Central memory CD8-positive, alpha-beta T cell (primary cell): ENCODE results near the gene ETV3L.

ENCODE experiments used
- ATAC-seq: fragments of 150-1000 bp; cut with Tn5 transposase; replicated peaks from 2 replicates; pipeline ENCODE4 v1.10.0; 2022; ENCODE audit warnings: mild to moderate bottlenecking, moderate FRiP score, moderate number of reproducible peaks; ENCODE audit not compliant: poor library complexity, severe bottlenecking; ENCODE audit errors: extremely low read depth
- DNase-seq, 2 donors: peaks; one replicate each; pipeline ENCODE4 v3.0.0; 2021; ENCODE audit warnings: low spot score in 2 of 2
- H3K27ac Mint-ChIP-seq: one replicate; pipeline ENCODE4 v1.8.0; 2022; ENCODE audit warnings: low read depth, mild to moderate bottlenecking, moderate library complexity, mixed read lengths
- H3K27me3 Mint-ChIP-seq: one replicate; pipeline ENCODE4 v1.8.0; 2022; ENCODE audit warnings: mixed read lengths
- H3K36me3 Mint-ChIP-seq: one replicate; pipeline ENCODE4 v1.8.0; 2022; ENCODE audit warnings: mild to moderate bottlenecking, moderate library complexity, mixed read lengths; ENCODE audit not compliant: insufficient read depth
- H3K4me1 Mint-ChIP-seq: one replicate; pipeline ENCODE4 v1.8.0; 2022; ENCODE audit warnings: mixed read lengths
- H3K4me3 Mint-ChIP-seq: one replicate; pipeline ENCODE4 v1.8.0; 2022; ENCODE audit warnings: mild to moderate bottlenecking, moderate library complexity, mixed read lengths
- H3K9me3 Mint-ChIP-seq: one replicate; pipeline ENCODE4 v1.8.0; 2022; ENCODE audit warnings: mixed read lengths

ETV3L gene

GRCh38 chr1:157095551-157095950 lies 4.1 kb downstream of the ETV3L start:
- H3K4me1 Mint-ChIP-seq: no peaks in the 10 kb centered on the region
- ATAC-seq: no peak
- no peaks in the 10 kb centered on the region for H3K9me3 Mint-ChIP-seq
- DNase-seq: no peak
- H3K27me3 Mint-ChIP-seq: no peaks in the 10 kb centered on the region
- no peak overlapping the region for H3K4me3 Mint-ChIP-seq
- no peaks in the 10 kb centered on the region for H3K36me3 Mint-ChIP-seq
- no peak overlapping the region for H3K27ac Mint-ChIP-seq

DNA sequence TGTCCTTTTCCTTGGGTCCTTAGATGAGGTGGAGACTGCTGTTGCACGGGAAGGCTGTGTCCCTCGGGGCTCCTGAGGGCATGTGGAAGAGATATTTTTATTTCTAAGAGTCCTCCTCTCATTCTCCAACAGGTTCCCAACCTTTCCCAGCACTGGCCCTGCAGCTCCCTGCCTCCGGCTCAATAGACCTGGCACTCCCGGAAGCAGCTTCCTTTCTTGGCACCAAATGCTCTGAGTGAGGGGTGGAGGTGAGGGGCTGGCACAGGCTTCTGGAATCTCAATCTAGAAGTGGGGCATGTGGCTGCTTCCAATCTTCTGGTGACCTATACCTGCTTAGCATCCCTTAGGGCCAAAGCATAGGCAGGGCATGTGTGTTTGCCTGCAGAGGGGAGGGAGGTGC lies 4.5 kb downstream of the ETV3L start:
- no peaks in the 10 kb centered on the region for H3K36me3 Mint-ChIP-seq
- H3K4me1 Mint-ChIP-seq: peaks cover 2% of the 10 kb centered on the region
- H3K4me3 Mint-ChIP-seq: no peak overlapping the region
- DNase-seq (no peak), ATAC-seq (no peak)
- H3K9me3 Mint-ChIP-seq: no peaks in the 10 kb centered on the region
- H3K27me3 Mint-ChIP-seq: peaks cover 4% of the 10 kb centered on the region
- peak overlapping the region; percentile 32 for H3K27ac Mint-ChIP-seq

DNA sequence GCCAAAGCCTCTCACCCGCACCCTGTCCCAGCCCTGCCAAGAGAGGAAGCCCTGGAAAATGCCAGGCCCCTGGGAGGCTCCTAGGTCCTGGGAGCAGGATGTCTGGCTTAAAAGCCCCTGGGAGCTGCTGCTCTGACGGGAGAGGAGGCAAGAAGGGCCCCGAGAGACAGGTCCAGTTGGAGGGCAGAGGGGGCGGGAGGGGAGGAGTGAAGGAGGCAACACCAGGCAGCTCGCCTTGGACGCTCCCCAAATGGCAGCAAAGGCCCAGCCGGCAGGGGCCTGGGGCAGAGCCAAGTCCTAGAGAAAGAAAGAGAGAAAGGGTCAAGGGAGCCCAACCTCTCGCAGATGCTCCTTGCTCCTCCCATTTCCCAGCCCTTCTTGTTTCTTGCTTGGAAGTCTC lies 6.8 kb downstream of the ETV3L start:
- Mint-ChIP-seq H3K9me3 (no peaks in the 10 kb centered on the region), H3K27me3 (peaks cover 9% of the 10 kb centered on the region), H3K4me3 (no peak overlapping the region), H3K27ac (no peak overlapping the region), H3K36me3 (no peaks in the 10 kb centered on the region), H3K4me1 (peaks cover 5% of the 10 kb centered on the region)
- no peak for ATAC-seq
- DNase-seq: no peak

- no peaks in the 10 kb centered on the region for H3K9me3 Mint-ChIP-seq
- H3K4me1 Mint-ChIP-seq: peaks cover 5% of the 10 kb centered on the region
- no peak overlapping the region for H3K4me3 Mint-ChIP-seq
- peaks cover 9% of the 10 kb centered on the region for H3K27me3 Mint-ChIP-seq
- no peak for ATAC-seq
- no peak overlapping the region for H3K27ac Mint-ChIP-seq
- H3K36me3 Mint-ChIP-seq: no peaks in the 10 kb centered on the region
- DNase-seq: no peak
Measured at GRCh38 chr1:157091668-157092273, 7.8 kb downstream of the ETV3L start.

GRCh38 chr1:157091186-157091585 lies 8.4 kb downstream of the ETV3L start:
- H3K4me1 Mint-ChIP-seq: peaks cover 5% of the 10 kb centered on the region
- no peak for ATAC-seq
- H3K4me3 Mint-ChIP-seq: no peak overlapping the region
- H3K27me3 Mint-ChIP-seq: peaks cover 9% of the 10 kb centered on the region
- H3K36me3 Mint-ChIP-seq: no peaks in the 10 kb centered on the region
- H3K9me3 Mint-ChIP-seq: no peaks in the 10 kb centered on the region
- no peak overlapping the region for H3K27ac Mint-ChIP-seq
- no peak for DNase-seq

DNA sequence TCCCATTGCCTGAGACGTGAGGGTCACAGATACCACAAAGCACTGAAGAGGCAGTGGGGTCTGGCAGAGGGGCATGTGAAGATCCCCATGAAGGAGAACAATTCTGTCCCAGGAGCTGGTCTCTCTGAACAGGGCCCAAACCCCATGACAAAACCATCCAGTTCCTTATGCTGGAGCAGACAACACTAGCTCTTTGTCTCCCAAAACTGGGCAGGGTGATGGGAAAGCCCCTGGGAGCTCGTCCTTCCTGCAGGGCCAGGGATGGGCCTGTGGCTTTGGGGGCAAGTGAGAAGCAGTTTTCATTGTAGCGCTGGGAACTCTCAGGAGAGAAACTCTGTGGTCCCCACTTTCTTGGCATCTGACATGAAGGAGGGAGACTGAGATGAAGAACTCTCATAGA lies 8.8 kb downstream of the ETV3L start:
- H3K36me3 Mint-ChIP-seq: no peaks in the 10 kb centered on the region
- H3K27me3 Mint-ChIP-seq: peaks cover 9% of the 10 kb centered on the region
- no peak overlapping the region for H3K27ac Mint-ChIP-seq

DNA sequence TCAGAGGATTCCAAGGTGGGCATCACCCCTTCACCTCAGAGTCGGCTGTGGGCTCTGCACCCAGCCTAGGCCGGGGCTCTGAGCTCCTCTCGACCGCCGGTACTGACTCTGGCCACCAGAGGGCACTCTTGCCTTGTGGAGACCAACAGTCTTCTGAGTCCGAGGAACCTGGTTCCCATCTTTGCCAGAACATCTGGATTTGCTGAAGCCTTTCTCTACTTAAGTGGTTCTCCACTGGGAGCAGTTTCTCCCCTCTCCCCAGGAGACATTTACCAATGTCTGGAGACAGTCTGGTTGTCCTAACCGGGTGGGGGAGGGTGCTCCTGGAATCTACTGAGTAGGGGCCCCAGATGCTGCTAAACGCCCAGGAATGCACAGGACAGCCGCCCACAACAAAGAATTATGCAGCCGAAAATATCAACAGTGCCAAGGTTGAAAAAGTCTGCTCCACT lies 9.4 kb downstream of the ETV3L start:
- Mint-ChIP-seq H3K27ac (no peak overlapping the region), H3K27me3 (peaks cover 9% of the 10 kb centered on the region), H3K4me3 (no peak overlapping the region), H3K36me3 (no peaks in the 10 kb centered on the region), H3K9me3 (no peaks in the 10 kb centered on the region), H3K4me1 (peaks cover 5% of the 10 kb centered on the region)
- peak; percentile 73 to 89 for DNase-seq
- ATAC-seq: peak; percentile 52

More for the DNA sequence above, 8.8 kb downstream of the ETV3L start:
- H3K4me1 Mint-ChIP-seq: peaks cover 5% of the 10 kb centered on the region
- H3K4me3 Mint-ChIP-seq: no peak overlapping the region
- DNase-seq (no peak), ATAC-seq (no peak)
- H3K9me3 Mint-ChIP-seq: no peaks in the 10 kb centered on the region

DNA sequence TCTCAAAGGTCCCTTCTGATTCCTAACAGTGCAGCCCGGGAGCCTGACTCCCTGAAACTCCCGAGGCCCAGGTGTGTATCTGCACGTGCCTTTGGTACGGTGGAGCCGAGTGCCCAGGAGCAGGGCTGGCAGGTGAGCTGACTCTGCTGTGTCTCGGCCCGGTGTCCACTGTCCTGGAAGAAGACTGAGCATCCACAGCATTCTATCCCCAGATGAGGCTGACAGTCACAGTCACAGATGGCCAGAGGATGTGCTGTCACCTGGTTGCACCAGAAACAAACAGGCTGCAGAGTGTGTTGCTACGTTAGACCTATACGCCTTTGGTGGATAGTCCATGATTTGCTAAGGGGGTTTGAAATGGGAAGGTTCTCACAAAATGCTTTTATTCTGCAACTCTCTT lies 9.8 kb downstream of the ETV3L start:
- H3K4me1 Mint-ChIP-seq: peaks cover 5% of the 10 kb centered on the region
- no peak for DNase-seq
- no peak for ATAC-seq
- H3K9me3 Mint-ChIP-seq: no peaks in the 10 kb centered on the region
- no peak overlapping the region for H3K27ac Mint-ChIP-seq
- H3K27me3 Mint-ChIP-seq: peaks cover 9% of the 10 kb centered on the region
- H3K4me3 Mint-ChIP-seq: no peak overlapping the region
- H3K36me3 Mint-ChIP-seq: no peaks in the 10 kb centered on the region

DNA sequence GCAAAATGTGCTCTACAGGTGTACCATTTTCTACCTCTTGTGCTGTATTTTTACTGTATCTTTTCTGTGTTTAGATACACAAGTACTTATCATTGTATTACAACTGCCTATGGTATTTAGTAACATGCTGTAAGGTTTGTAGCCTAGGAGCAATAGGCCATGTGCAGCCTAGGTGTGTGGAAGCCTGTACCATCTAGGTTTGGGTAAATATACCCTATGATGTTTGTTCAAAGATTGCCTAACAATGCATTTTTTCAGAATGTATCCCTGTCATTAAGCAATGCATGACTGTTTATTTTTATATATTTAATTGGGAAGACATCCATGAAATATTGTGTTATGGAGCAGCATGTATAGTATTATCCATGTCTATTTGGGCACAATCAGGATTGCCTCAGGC lies 11.0 kb downstream of the ETV3L start:
- Mint-ChIP-seq H3K27ac (no peak overlapping the region), H3K27me3 (peaks cover 9% of the 10 kb centered on the region), H3K36me3 (no peaks in the 10 kb centered on the region), H3K4me1 (peaks cover 5% of the 10 kb centered on the region), H3K4me3 (no peak overlapping the region), H3K9me3 (no peaks in the 10 kb centered on the region)
- no peak for DNase-seq
- ATAC-seq: no peak

DNA sequence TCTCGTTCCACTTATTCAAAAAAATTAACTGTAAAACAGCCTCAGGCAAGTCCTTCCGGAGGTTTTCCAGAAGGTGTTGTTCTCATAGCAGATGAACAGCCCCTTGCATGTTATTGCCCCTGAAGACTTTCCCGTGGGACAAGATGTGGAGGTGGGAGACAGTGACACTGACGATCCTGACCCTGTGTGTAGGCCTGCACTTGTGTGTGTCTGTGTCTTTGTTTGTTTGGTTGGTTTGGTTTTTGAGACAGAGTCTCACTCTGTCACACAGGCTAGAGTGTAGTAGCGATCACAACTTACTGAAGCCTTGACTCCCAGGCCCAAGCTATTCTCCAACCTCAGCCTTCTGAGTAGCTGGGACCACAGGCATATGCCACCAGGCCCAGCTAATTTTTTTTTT lies 12.6 kb downstream of the ETV3L start:
- H3K36me3 Mint-ChIP-seq: no peaks in the 10 kb centered on the region
- no peaks in the 10 kb centered on the region for H3K9me3 Mint-ChIP-seq
- H3K4me1 Mint-ChIP-seq: peaks cover 5% of the 10 kb centered on the region
- no peak overlapping the region for H3K4me3 Mint-ChIP-seq
- H3K27ac Mint-ChIP-seq: no peak overlapping the region
- no peak for DNase-seq
- peaks cover 9% of the 10 kb centered on the region for H3K27me3 Mint-ChIP-seq
- no peak for ATAC-seq

DNA sequence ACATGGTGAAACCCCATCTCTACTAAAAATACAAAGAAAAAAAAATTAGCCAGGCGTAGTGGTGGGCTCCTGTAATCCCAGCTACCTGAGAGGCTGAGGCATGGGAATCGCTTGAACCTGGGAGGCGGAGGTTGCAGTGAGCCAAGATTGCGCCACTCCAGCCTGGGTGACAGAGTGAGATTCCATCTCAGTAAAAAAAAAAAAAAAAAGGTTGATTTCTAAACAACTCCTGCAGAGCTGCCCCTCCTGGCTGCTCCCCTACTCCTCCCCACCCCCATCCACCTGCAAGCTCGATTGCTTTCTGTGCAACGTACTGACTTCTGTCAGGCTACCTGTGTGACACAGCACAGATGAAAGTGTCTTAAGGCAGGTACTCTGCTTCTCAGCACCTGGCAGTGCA lies 13.3 kb downstream of the ETV3L start:
- no peak overlapping the region for H3K27ac Mint-ChIP-seq
- no peaks in the 10 kb centered on the region for H3K9me3 Mint-ChIP-seq
- no peaks in the 10 kb centered on the region for H3K36me3 Mint-ChIP-seq
- ATAC-seq (no peak), DNase-seq (no peak)
- H3K27me3 Mint-ChIP-seq: peaks cover 9% of the 10 kb centered on the region
- peaks cover 5% of the 10 kb centered on the region for H3K4me1 Mint-ChIP-seq
- no peak overlapping the region for H3K4me3 Mint-ChIP-seq

GRCh38 chr1:157085421-157085820 lies 14.2 kb downstream of the ETV3L start:
- no peak overlapping the region for H3K27ac Mint-ChIP-seq
- no peak overlapping the region for H3K4me3 Mint-ChIP-seq
- H3K27me3 Mint-ChIP-seq: peaks cover 13% of the 10 kb centered on the region
- no peak for DNase-seq
- ATAC-seq: no peak
- peaks cover 5% of the 10 kb centered on the region for H3K4me1 Mint-ChIP-seq
- H3K36me3 Mint-ChIP-seq: no peaks in the 10 kb centered on the region
- no peaks in the 10 kb centered on the region for H3K9me3 Mint-ChIP-seq

- Mint-ChIP-seq H3K27me3 (peaks cover 10% of the 10 kb centered on the region), H3K4me3 (no peak overlapping the region), H3K36me3 (no peaks in the 10 kb centered on the region)
Measured at GRCh38 chr1:157084720-157085119, 14.9 kb downstream of the ETV3L start.

More at GRCh38 chr1:157084720-157085119, 14.9 kb downstream of the ETV3L start:
- Mint-ChIP-seq H3K4me1 (no peaks in the 10 kb centered on the region), H3K9me3 (no peaks in the 10 kb centered on the region), H3K27ac (no peak overlapping the region)
- ATAC-seq (no peak), DNase-seq (no peak)
